ENCODE results near the gene DNM3. TPM values are rescaled to one million over a fixed set of nuclear protein-coding genes. Genes with fewer than 3 reads are reported as not detected.

Gene DNM3
- total and polyA plus RNA-seq, 4 donors, result 2.1 to 16.3 (median 5.6) TPM

DNA sequence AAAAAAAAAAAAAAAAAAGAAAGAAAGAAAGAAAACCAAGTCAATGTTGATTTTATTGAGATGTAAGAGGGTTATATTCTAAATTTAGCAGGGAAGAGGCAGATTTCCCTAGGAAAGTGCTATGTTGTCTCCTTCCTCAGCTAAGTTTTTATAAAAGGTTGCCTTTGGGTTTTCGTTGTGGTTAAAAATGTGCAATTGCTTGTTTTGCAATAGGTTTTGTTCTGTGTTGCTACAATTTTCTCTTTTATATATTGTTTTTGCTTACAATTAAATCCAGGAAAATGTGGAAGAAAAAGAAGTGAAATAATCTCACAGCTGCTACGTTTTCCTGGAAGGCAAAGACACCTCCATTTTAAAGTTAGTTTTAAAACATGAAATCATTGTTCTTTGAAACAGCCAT, 442.5 kb downstream of the DNM3 start:
- Histone ChIP-seq H3K4me3 (no peak overlapping the region), H3K27ac (ENCODE audit: low read depth in 1 of 2, low read length in 1 of 2) (no peak overlapping the region), H3K27me3 (ENCODE audit: control insufficient read depth in 3 of 3, insufficient read depth in 3 of 3, low read length in 2 of 3) (no peaks in the 10 kb centered on the region), H3K9me3 (ENCODE audit: control insufficient read depth in 4 of 4, insufficient read depth in 3 of 4, low read length in 3 of 4) (no peaks in the 10 kb centered on the region), H3K9ac (ENCODE audit: insufficient read depth in 1 of 2, low read length in 2 of 2) (no peak overlapping the region), H3K4me1 (ENCODE audit: control insufficient read depth in 5 of 5, insufficient read depth in 5 of 5, low read length in 5 of 5) (peaks cover 0 to 14% (median 3%) of the 10 kb centered on the region in 5 donors), H3K36me3 (ENCODE audit: control insufficient read depth in 4 of 4, insufficient read depth in 4 of 4, low read length in 4 of 4) (no peaks in the 10 kb centered on the region)
- TF ChIP-seq, protein P1, sequence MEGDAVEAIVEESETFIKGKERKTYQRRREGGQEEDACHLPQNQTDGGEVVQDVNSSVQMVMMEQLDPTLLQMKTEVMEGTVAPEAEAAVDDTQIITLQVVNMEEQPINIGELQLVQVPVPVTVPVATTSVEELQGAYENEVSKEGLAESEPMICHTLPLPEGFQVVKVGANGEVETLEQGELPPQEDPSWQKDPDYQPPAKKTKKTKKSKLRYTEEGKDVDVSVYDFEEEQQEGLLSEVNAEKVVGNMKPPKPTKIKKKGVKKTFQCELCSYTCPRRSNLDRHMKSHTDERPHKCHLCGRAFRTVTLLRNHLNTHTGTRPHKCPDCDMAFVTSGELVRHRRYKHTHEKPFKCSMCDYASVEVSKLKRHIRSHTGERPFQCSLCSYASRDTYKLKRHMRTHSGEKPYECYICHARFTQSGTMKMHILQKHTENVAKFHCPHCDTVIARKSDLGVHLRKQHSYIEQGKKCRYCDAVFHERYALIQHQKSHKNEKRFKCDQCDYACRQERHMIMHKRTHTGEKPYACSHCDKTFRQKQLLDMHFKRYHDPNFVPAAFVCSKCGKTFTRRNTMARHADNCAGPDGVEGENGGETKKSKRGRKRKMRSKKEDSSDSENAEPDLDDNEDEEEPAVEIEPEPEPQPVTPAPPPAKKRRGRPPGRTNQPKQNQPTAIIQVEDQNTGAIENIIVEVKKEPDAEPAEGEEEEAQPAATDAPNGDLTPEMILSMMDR (IDR thresholded peaks at IDR 0.05; ENCODE audit: control extremely low read depth, extremely low read depth), result no peak
- WGBS, 2 donors, result 40 to 63% methylated on average over 2 of the region's 2 CpGs
- ATAC-seq (ENCODE audit: insufficient read depth, low FRiP score) (no peak), DNase-seq (no peak)

DNA sequence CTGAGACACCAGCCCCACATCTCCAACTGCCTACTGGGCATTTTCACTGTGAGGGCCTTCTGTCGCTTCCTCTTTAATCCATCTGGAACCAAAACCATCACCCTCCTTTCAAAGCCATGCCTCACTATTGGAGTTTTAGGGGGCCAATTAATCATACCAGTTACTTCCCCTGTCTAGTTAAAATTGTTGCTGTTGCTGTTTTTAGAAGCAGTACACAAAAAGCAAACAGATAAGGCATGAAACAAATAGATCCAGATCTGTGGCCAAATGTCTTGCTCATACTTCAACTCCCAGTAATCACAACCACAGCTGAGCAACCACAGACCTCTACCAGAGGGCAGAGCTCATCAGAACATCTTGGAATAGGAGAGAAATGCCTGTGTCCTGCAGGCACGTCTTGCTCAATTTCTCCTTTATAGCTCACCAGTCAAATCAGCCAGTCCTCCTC, 445.4 kb downstream of the DNM3 start:
- Histone ChIP-seq H3K4me1 (ENCODE audit: control insufficient read depth in 5 of 5, insufficient read depth in 5 of 5, low read length in 5 of 5) (peaks cover 0 to 13% (median 3%) of the 10 kb centered on the region in 5 donors), H3K4me3 (no peak overlapping the region), H3K9me3 (ENCODE audit: control insufficient read depth in 4 of 4, insufficient read depth in 3 of 4, low read length in 3 of 4) (no peaks in the 10 kb centered on the region), H3K36me3 (ENCODE audit: control insufficient read depth in 4 of 4, insufficient read depth in 4 of 4, low read length in 4 of 4) (no peaks in the 10 kb centered on the region), H3K27me3 (ENCODE audit: control insufficient read depth in 3 of 3, insufficient read depth in 3 of 3, low read length in 2 of 3) (no peaks in the 10 kb centered on the region), H3K27ac (ENCODE audit: low read depth in 1 of 2, low read length in 1 of 2) (peak overlapping the region in 1 of 2 donors; percentile 55), H3K9ac (ENCODE audit: insufficient read depth in 1 of 2, low read length in 2 of 2) (no peak overlapping the region)
- peak; percentile 20 to 59 (median 53) for DNase-seq
- TF ChIP-seq, protein P1 (IDR thresholded peaks at IDR 0.05; ENCODE audit: control extremely low read depth, extremely low read depth), result no peak
- 43 to 72% methylated on average over 2 of the region's 2 CpGs for WGBS, 2 donors
- peak; percentile 61 for ATAC-seq (ENCODE audit: insufficient read depth, low FRiP score)

DNA sequence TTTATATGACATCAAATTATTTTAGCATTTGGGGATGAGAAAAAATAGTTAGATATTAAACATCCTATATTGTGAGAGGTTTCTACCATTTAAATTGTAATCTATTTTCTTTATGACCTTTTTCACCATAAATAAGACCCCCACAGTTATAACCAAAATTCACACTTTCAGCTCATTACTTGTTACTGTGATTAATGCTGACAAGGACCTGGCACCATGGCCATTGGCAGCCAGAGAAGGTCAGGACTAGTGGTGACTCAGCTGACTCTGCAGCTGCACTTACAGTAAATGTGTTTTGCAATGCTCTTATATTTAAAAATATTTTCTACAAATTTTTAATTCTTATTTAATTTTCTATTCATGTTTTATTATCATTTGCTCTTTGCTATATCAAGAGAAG, 445.9 kb downstream of the DNM3 start:
- H3K27ac ChIP-seq (ENCODE audit: low read depth in 1 of 2, low read length in 1 of 2), result peak overlapping the region in 1 of 2 donors; percentile 55
- no peak overlapping the region for H3K4me3 ChIP-seq
- no peaks in the 10 kb centered on the region for H3K9me3 ChIP-seq (ENCODE audit: control insufficient read depth in 4 of 4, insufficient read depth in 3 of 4, low read length in 3 of 4)
- H3K27me3 ChIP-seq (ENCODE audit: control insufficient read depth in 3 of 3, insufficient read depth in 3 of 3, low read length in 2 of 3), result no peaks in the 10 kb centered on the region
- TF ChIP-seq, protein P1 (IDR thresholded peaks at IDR 0.05; ENCODE audit: control extremely low read depth, extremely low read depth), result no peak
- ATAC-seq (ENCODE audit: insufficient read depth, low FRiP score), result peak; percentile 65
- H3K9ac ChIP-seq (ENCODE audit: insufficient read depth in 1 of 2, low read length in 2 of 2), result no peak overlapping the region
- DNase-seq, result peak; percentile 30 to 60 (median 52)
- H3K36me3 ChIP-seq (ENCODE audit: control insufficient read depth in 4 of 4, insufficient read depth in 4 of 4, low read length in 4 of 4), result no peaks in the 10 kb centered on the region
- H3K4me1 ChIP-seq (ENCODE audit: control insufficient read depth in 5 of 5, insufficient read depth in 5 of 5, low read length in 5 of 5), result peaks cover 0 to 13% (median 3%) of the 10 kb centered on the region in 5 donors

DNA sequence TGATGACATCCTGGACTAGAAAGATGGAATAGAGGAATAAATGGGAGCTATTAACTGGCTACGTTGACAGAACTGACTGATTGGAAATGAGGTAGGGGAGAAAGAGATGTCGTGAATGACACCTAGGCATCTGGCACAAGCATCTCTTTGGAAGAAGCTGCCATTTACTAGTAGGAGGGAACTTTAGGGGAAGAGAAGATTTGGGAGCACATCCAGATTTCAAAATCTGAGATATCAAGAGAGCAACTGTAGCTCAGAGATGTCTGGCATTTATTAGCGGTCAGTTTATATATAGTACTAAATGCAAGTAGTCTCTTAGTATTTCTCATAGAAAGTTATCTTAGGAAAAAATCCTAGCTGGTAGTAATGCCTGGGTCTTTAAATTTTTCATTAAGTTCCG, 447.3 kb downstream of the DNM3 start:
- Histone ChIP-seq H3K4me1 (ENCODE audit: control insufficient read depth in 5 of 5, insufficient read depth in 5 of 5, low read length in 5 of 5) (peaks cover 0 to 22% (median 3%) of the 10 kb centered on the region in 5 donors), H3K27ac (ENCODE audit: low read depth in 1 of 2, low read length in 1 of 2) (peak overlapping the region in 1 of 2 donors; percentile 57), H3K9ac (ENCODE audit: insufficient read depth in 1 of 2, low read length in 2 of 2) (no peak overlapping the region), H3K4me3 (no peak overlapping the region), H3K27me3 (ENCODE audit: control insufficient read depth in 3 of 3, insufficient read depth in 3 of 3, low read length in 2 of 3) (no peaks in the 10 kb centered on the region), H3K36me3 (ENCODE audit: control insufficient read depth in 4 of 4, insufficient read depth in 4 of 4, low read length in 4 of 4) (no peaks in the 10 kb centered on the region), H3K9me3 (ENCODE audit: control insufficient read depth in 4 of 4, insufficient read depth in 3 of 4, low read length in 3 of 4) (no peaks in the 10 kb centered on the region)
- WGBS, 2 donors, result 88 to 91% methylated on average over 4 of the region's 4 CpGs
- TF ChIP-seq, protein P1 (IDR thresholded peaks at IDR 0.05; ENCODE audit: control extremely low read depth, extremely low read depth), result no peak
- ATAC-seq (ENCODE audit: insufficient read depth, low FRiP score), result no peak
- DNase-seq, result peak in 1 of 3 donors; percentile 51

Measured in lung (tissue), 12 donors.